Measurements from ENCODE around the gene TDRD1.

DNA sequence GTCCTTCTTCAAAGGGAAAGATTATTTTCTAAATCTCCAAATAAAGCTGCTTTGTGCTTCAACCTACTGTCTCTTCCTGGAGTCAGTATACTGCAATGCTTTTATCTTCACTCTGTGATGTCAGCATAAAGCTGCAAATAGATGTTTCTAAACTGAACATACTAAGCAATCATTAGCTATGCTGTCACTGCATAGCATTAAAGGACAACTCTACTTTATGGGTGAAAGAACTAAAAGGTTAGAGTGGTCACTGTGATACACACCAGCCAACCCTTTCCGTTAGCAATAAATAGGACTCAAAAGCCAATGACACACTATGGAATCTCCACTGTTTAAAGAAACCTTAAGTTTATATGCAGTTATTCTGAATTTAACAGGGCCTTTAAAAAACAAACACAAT, 6.9 kb upstream of the TDRD1 start:
- TF ChIP-seq ELF1 (IDR thresholded peaks at IDR 0.05; ENCODE audit: borderline replicate concordance, low read depth), result no peak
- no peak for TF ChIP-seq YY1 (IDR thresholded peaks at IDR 0.05; ENCODE audit: extremely low read depth, insufficient replicate concordance, low read depth, low read length)
- no peak for TF ChIP-seq CTCF (IDR thresholded peaks at IDR 0.05 in 2 of 3, conservative IDR thresholded peaks at IDR 0.05 in 1 of 3; ENCODE audit: borderline replicate concordance in 1 of 3, insufficient read depth in 1 of 3, low read depth in 2 of 3, low read length in 2 of 3)
- no peak for TF ChIP-seq EZH2 (IDR thresholded peaks at IDR 0.05)
- no peak for TF ChIP-seq JUND (IDR thresholded peaks at IDR 0.05)
- TF ChIP-seq ZNF274 (IDR thresholded peaks at IDR 0.05; ENCODE audit: low read depth, low read length), result no peak
- no peak for TF ChIP-seq POLR2AphosphoS5 (IDR thresholded peaks at IDR 0.05; ENCODE audit: low read depth, low read length)
- no peak for TF ChIP-seq CBX3 (IDR thresholded peaks at IDR 0.05; ENCODE audit: low read depth)
- TF ChIP-seq POLR2A (IDR thresholded peaks at IDR 0.05; ENCODE audit: borderline replicate concordance, extremely low read depth, insufficient read depth, insufficient read length), result no peak
- TF ChIP-seq SIN3A (IDR thresholded peaks at IDR 0.05; ENCODE audit: low read depth), result no peak

Measured in HCT116 (cell line).